GM23248 (cell line): ENCODE data around the gene NOC2L.

Source experiments
- EZH2 ChIP-seq: fragments of 200-600 bp; sonication (generic); IDR thresholded peaks from 2 replicates; pipeline ENCODE4 v1.6.1; 2018; ENCODE audit warnings: antibody characterized with exemption, mild to moderate bottlenecking; ENCODE audit not compliant: insufficient read depth, poor library complexity, severe bottlenecking
- EZH2phosphoT487 ChIP-seq: fragments of 200-600 bp; sonication (generic); IDR thresholded peaks from 2 replicates; pipeline ENCODE4 v1.6.1; 2018; ENCODE audit warnings: antibody characterized with exemption, moderate library complexity, mild to moderate bottlenecking, low read depth; ENCODE audit not compliant: insufficient read depth

GRCh38 chr1:897226-897625, 61.8 kb downstream of the NOC2L start:
- no peak for TF ChIP-seq EZH2
- TF ChIP-seq EZH2phosphoT487, result no peak
